ENCODE measurements around the gene DOCK8.

DOCK8 gene

GRCh38 chr9:459491-460444, 245.1 kb downstream of the DOCK8 start:
- DNase-seq (ENCODE audit: low read depth in 3 of 3), result no peak

- no peak for DNase-seq (ENCODE audit: low read depth in 3 of 3)
These were observed 247.5 kb downstream of the DOCK8 start for GRCh38 chr9:462121-462520.

- DNase-seq (ENCODE audit: low read depth in 3 of 3), result no peak
These were observed 247.9 kb downstream of the DOCK8 start for GRCh38 chr9:462606-463005.

GRCh38 chr9:463455-464171, 248.9 kb downstream of the DOCK8 start:
- no peak for DNase-seq (ENCODE audit: low read depth in 3 of 3)

GRCh38 chr9:466747-467146, 252.1 kb downstream of the DOCK8 start:
- DNase-seq (ENCODE audit: low read depth in 3 of 3), result no peak

GRCh38 chr9:468766-469426, 254.2 kb downstream of the DOCK8 start:
- peak in 1 of 3 donors; percentile 20 for DNase-seq (ENCODE audit: low read depth in 3 of 3)

GRCh38 chr9:469672-470551, 255.2 kb downstream of the DOCK8 start:
- peak; percentile 71 to 91 (median 74) for DNase-seq (ENCODE audit: low read depth in 3 of 3)

- DNase-seq (ENCODE audit: low read depth in 3 of 3), result peak in 1 of 3 donors; percentile 5
These were observed 256.0 kb downstream of the DOCK8 start for GRCh38 chr9:470552-471194.

- DNase-seq (ENCODE audit: low read depth in 3 of 3), result no peak
These were observed 256.7 kb downstream of the DOCK8 start for GRCh38 chr9:471320-471719.

GRCh38 chr9:472479-473075, 257.9 kb downstream of the DOCK8 start:
- DNase-seq (ENCODE audit: low read depth in 3 of 3), result no peak

- DNase-seq (ENCODE audit: low read depth in 3 of 3), result no peak
These were observed 262.5 kb downstream of the DOCK8 start for GRCh38 chr9:477193-477592.

- DNase-seq (ENCODE audit: low read depth in 3 of 3), result no peak
These were observed 264.8 kb downstream of the DOCK8 start for GRCh38 chr9:479304-479970.

- no peak for DNase-seq (ENCODE audit: low read depth in 3 of 3)
These were observed 265.3 kb downstream of the DOCK8 start for GRCh38 chr9:479971-480350.

- DNase-seq (ENCODE audit: low read depth in 3 of 3), result no peak
These were observed 268.1 kb downstream of the DOCK8 start for GRCh38 chr9:482739-483138.

- DNase-seq (ENCODE audit: low read depth in 3 of 3), result no peak
These were observed 271.5 kb downstream of the DOCK8 start for GRCh38 chr9:486156-486555.

GRCh38 chr9:487429-487828, 272.8 kb downstream of the DOCK8 start:
- no peak for DNase-seq (ENCODE audit: low read depth in 3 of 3)

GRCh38 chr9:488448-488847, 273.8 kb downstream of the DOCK8 start:
- no peak for DNase-seq (ENCODE audit: low read depth in 3 of 3)

- no peak for DNase-seq (ENCODE audit: low read depth in 3 of 3)
These were observed 274.8 kb downstream of the DOCK8 start for GRCh38 chr9:489198-490197.

GRCh38 chr9:494764-495163, 280.1 kb downstream of the DOCK8 start:
- DNase-seq (ENCODE audit: low read depth in 3 of 3), result no peak

Measured in stimulated activated CD4-positive, alpha-beta T cell treated with anti-CD3 and anti-CD28 coated beads, TNF-alpha, amount 100 ng/mL, for 48 hours (primary cell).